ENCODE measurements around the gene INSL4. TPM values are rescaled to one million over a fixed set of nuclear protein-coding genes. Genes with fewer than 3 reads are reported as not detected.
A peak's percentile ranks its signal among the peaks of the same experiment; 100 is the strongest.

The INSL4 gene
- total and polyA plus RNA-seq, 10 of the 15 experiments (the other 5 are each of a cell fraction or from before 2014, with no cell fraction given) = 0.03 TPM; not detected in 9

DNA sequence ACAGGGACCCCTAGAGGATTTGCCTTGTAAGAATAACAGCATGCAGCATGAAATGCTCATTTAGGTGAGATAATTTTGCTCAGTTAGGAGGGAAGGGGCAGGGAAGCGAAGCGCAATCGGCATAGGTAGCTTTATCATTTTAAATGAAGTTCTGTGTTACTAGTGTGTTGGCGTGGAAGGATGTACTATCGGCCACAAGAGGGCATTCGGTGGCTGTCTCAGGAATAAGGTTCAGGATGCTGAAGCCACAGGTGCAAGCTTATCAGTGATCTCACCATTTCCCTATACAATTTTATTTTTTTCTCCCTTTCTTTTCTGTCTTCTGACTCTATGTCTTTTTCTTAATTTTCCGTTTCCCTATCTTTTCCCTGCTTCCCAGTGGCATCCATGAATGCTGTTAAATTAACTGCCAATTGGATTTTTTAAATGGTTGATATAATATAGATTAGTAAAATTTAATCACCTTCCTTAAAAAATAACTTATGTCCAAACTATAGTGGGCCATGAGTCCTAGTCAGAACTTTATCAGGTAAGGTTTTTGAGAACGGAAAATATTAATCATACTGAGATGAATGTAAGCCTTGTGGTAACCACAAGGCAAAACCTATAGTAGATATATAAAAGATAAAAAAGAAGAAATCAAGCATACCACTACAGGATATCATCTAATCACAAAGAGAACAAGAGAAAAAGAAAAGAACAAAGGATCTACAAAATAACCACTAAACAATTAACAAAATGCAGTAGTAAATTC, 44.6 kb upstream of the INSL4 start:
- ChIA-PET RAD21 (ENCODE audit: unreplicated experiment) (interaction anchor here (1.0 to 1.9 kb wide), 8 partner anchors 172 to 436 kb away, joined by 3 to 9 read pairs (median 4); no protein-coding TSS in a partner anchor), POLR2A (interaction anchor here (1.0 kb wide), 1 partner anchor 252 kb away, joined by 3 read pairs; no protein-coding TSS in a partner anchor), SMC1A (ENCODE audit: uncharacterized antibody, unreplicated experiment) (interaction anchor here (0.8 to 2.0 kb wide), 6 partner anchors 238 to 403 kb away, joined by 3 to 10 read pairs (median 3); no protein-coding TSS in a partner anchor), CTCF (interaction anchor here (0.6 to 1.8 kb wide), 7 partner anchors 10 to 425 kb away, joined by 3 to 6 read pairs (median 4); no protein-coding TSS in a partner anchor)
- in situ Hi-C loops (cut with MboI) = no loop called here
- TF ChIP-seq, protein P1, sequence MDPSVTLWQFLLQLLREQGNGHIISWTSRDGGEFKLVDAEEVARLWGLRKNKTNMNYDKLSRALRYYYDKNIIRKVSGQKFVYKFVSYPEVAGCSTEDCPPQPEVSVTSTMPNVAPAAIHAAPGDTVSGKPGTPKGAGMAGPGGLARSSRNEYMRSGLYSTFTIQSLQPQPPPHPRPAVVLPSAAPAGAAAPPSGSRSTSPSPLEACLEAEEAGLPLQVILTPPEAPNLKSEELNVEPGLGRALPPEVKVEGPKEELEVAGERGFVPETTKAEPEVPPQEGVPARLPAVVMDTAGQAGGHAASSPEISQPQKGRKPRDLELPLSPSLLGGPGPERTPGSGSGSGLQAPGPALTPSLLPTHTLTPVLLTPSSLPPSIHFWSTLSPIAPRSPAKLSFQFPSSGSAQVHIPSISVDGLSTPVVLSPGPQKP (IDR thresholded peaks at IDR 0.05; ENCODE audit: low read depth, low read length) = no peak
- TF ChIP-seq SMC3 (IDR thresholded peaks at IDR 0.05; ENCODE audit: borderline replicate concordance, low read length) (peak; percentile 52), CBX5 (IDR thresholded peaks at IDR 0.05; ENCODE audit: low read depth) (no peak), RAD21 (IDR thresholded peaks at IDR 0.05; ENCODE audit: insufficient read depth, low read depth, low read length) (peak; percentile 37), MEF2B (IDR thresholded peaks at IDR 0.05; ENCODE audit: partially characterized antibody, poor library complexity, severe bottlenecking) (no peak), IRF4 (IDR thresholded peaks at IDR 0.05; ENCODE audit: low read depth, low read length) (no peak), MYC (IDR thresholded peaks at IDR 0.05; ENCODE audit: insufficient read depth, insufficient read length, insufficient replicate concordance, low read length, severe bottlenecking) (no peak), TAF1 (IDR thresholded peaks at IDR 0.05; ENCODE audit: borderline replicate concordance, low read depth, low read length) (no peak), CHD2 (IDR thresholded peaks at IDR 0.05; ENCODE audit: borderline replicate concordance, low read depth, low read length) (no peak)
- TF ChIP-seq, protein P2, sequence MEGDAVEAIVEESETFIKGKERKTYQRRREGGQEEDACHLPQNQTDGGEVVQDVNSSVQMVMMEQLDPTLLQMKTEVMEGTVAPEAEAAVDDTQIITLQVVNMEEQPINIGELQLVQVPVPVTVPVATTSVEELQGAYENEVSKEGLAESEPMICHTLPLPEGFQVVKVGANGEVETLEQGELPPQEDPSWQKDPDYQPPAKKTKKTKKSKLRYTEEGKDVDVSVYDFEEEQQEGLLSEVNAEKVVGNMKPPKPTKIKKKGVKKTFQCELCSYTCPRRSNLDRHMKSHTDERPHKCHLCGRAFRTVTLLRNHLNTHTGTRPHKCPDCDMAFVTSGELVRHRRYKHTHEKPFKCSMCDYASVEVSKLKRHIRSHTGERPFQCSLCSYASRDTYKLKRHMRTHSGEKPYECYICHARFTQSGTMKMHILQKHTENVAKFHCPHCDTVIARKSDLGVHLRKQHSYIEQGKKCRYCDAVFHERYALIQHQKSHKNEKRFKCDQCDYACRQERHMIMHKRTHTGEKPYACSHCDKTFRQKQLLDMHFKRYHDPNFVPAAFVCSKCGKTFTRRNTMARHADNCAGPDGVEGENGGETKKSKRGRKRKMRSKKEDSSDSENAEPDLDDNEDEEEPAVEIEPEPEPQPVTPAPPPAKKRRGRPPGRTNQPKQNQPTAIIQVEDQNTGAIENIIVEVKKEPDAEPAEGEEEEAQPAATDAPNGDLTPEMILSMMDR (IDR thresholded peaks at IDR 0.05 in 2 of 3, conservative IDR thresholded peaks at IDR 0.05 in 1 of 3; ENCODE audit: control insufficient read depth in 2 of 3, extremely low read depth in 1 of 3, insufficient read depth in 1 of 3, low read depth in 3 of 3, low read length in 3 of 3) = peak in 2 of 3 experiments; percentile 19 to 37; a peak in 2 of 6 replicates
- no TSS peak for BruUV-seq (replicated peaks)
- Histone ChIP-seq H3K4me1 (ENCODE audit: control insufficient read depth, insufficient read depth, low read length) (no peaks in the 10 kb centered on the region), H3K9me3 (replicated peaks; ENCODE audit: control insufficient read depth, insufficient read depth, low read length) (no peaks in the 10 kb centered on the region), H4K20me1 (ENCODE audit: control insufficient read depth, insufficient read depth) (no peaks in the 10 kb centered on the region), H3K79me2 (ENCODE audit: control insufficient read depth, insufficient read depth, low read length) (no peaks in the 10 kb centered on the region), H3K9ac (ENCODE audit: control insufficient read depth, insufficient read depth, low read length) (no peak overlapping the region), H3K27me3 (replicated peaks in 1 of 2; ENCODE audit: control insufficient read depth in 2 of 2, insufficient read depth in 2 of 2, low read length in 1 of 2) (no peaks in the 10 kb centered on the region), H3K27ac (ENCODE audit: control insufficient read depth, insufficient read depth) (no peak overlapping the region), H3K4me2 (ENCODE audit: control insufficient read depth, insufficient read depth) (no peak overlapping the region), H2AFZ (ENCODE audit: control insufficient read depth, low read depth, low read length) (no peak overlapping the region), H3K36me3 (ENCODE audit: control insufficient read depth in 2 of 2, insufficient read depth in 2 of 2, low read length in 1 of 2) (no peaks in the 10 kb centered on the region), H3K4me3 (no peak overlapping the region)
- WGBS (ENCODE audit: insufficient coverage, insufficient replicate concordance, low lambda C conversion rate, missing lambda C conversion rate) = 49% methylated on average over 8 of the region's 8 CpGs
- ATAC-seq (peak; percentile 46), DNase-seq (ENCODE audit: low read depth, low spot score) (no peak), FAIRE-seq (no peak)
- intact Hi-C loops (cut with micrococcal nuclease; ENCODE audit: unreplicated experiment) = loop anchor here (5.0 to 10.0 kb wide), 2 partner anchors 238 to 416 kb away; no protein-coding TSS in a partner anchor
